GM12892 (cell line): Measurements from ENCODE around the gene HBE1.

Source experiments
- POLR2A ChIP-seq: IDR thresholded peaks from 2 replicates; pipeline ENCODE4 v1.6.1; 2011; ENCODE audit warnings: low read depth, low read length, control low read depth
- TAF1 ChIP-seq: IDR thresholded peaks from 2 replicates; pipeline ENCODE4 v1.6.1; 2011; ENCODE audit warnings: low read depth, mild to moderate bottlenecking, control low read depth, low read length, borderline replicate concordance

DNA sequence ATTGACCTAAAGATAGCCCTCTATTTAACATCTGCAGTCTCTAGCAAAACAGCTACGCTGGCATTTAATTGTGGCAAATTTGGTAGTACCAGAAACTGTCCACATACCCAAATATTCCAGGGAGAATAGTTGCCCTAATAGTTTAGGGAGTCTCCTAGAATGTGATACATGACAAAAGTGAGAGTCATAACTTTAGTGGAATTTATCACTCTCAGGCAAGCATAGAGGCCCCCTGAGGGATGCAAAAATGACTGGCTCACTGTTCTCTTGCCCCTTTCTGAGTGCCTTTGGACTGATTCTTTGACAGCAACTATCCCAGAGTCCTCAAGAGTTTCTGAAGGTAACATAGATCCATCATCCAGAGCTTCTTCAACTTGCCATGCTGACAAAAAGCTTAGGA, 34.3 kb upstream of the HBE1 start:
- TF ChIP-seq POLR2A (no peak), TAF1 (no peak)
